GM19023 (cell line): ENCODE data around the gene ASCC3.

Experiments
- ATAC-seq: cut with Tn5 transposase; IDR thresholded peaks from one replicate; pipeline ENCODE4 v1.9.1; 2021; ENCODE audit warnings: mild to moderate bottlenecking, moderate library complexity; ENCODE audit not compliant: unreplicated experiment

ASCC3 gene

DNA sequence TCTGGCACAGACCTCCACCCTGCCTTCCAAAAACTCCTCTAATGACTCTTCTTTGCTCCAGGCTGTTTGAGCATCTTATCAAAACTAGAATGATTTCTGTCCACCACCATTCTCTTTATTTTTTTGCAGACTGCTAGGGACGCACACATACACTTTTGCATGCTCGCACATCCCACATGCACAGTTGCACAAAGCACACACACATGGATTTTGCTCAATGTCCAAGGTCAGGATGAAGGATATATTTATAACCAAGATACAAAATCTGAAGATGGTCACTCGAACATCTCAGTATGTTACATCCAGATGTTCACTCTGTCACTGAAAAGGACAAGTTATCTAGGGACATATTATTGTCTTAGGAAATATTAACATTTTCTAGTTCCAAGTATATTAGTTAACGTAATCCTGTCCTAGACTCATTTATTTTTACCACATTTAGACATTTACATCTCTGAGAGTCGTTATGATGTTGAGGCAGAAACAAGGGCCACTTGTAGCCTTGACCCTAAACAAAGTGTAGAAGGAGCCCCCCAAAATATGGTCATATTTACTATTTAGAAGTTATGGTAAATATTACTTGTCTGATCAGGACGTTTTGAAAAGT lies 413.0 kb downstream of the ASCC3 start:
- ATAC-seq, result no peak

DNA sequence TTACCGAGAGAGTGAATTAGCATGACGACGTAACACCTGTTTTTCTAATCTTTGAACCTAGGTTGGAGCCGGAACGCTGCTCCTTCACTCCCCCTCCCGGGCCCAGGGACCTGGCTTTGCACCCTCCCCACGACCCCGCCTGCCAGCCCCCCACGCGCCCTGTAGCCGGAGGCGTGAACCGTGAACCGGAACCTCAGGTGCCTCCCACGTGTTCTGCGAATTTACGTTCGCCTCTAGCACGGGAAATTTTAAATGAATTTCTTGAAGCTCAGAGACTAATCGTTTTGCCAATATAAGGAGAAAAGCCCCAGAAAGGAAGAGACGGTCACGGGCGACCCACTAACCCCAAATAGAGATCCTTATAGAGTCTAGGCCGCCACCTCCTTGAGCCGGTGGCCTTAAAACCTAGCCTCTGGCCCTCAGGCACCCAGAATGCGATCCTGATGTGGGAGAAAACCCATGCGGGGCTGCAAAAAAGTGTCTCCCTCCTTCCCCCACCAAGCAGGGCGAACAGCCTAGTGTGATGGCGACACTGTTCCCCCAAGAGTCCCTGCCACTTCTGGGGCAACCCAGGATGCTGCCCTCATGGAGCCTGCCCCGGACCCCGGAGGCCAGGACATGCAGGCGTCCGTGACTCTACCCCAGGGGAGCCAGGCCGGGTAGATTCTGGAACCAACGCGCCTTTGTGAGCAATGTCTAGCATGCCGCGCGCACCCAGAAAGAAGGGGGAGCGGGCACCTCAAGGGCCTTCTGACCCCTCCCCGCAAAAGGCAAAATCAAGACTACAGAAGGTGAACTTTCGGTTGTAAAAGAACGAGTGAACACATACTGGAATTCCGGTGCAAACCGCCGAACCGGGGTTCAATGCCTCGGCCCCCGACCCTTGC lies 413.8 kb downstream of the ASCC3 start:
- ATAC-seq, result no peak

DNA sequence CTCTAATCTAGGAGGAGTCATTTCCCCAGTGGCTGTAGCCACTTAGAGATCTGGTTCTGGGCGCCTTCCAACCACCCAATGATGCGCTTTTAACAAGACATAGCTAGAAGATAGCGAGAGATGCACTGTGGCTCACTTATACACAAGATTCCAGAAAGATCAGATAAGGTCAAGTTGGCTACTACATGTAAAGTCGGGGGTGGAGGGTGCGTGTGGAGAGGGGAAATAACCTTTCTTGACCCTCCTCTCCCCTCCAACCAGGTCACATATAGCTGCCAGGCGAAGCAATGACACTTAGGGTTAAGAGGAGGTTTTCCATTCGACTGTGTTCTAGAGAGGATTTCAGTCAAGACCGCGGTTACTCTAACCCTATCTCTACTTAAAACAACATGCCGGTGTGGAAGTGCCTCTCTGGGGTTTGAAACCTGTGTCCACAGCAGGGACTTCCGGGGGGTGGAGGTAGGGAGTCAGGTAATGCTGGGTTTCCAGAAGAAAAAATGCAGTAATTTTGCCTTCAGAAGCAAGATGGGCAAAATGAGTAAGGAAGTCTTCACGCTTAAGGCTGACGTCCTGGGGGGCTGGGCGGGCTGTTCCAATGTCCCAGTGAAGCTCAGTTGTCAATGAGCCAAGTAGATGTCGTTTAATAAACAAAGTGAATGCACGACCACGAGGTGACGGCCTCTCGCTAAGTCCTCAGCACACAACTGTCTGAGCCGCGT lies 414.6 kb downstream of the ASCC3 start:
- no peak for ATAC-seq

DNA sequence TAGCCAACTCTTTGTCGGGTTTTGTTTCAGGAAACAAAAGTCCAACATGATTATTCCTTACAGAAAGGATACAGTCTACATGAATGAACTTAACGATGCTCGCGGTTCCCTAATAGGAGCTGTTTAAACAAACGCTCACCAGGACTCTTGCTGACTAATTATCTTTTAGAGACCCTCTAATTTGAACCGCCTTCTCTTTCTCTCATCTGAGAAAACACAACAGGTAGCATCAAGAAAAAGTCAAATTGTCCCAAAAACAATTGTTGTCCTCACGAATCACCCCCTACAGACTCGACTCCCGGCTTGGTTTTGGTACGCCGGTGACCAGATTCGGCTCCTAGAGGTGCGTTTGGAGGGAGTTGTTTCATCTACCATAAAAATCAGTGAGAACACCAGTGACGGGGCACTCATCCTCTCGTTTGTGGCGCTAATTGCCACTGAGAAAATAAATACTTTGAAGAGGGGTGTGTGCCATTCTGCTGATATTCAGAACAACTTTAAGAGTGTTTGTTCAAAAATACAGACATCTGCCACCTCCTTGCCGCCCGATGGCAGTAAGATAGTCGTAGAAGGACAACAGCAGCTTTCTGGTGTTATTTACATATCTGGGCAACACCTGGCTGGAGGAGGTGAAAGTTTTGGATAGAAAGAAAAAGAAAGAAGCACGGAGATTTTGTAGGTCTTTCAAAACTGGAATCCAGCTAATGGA lies 415.3 kb downstream of the ASCC3 start:
- no peak for ATAC-seq

DNA sequence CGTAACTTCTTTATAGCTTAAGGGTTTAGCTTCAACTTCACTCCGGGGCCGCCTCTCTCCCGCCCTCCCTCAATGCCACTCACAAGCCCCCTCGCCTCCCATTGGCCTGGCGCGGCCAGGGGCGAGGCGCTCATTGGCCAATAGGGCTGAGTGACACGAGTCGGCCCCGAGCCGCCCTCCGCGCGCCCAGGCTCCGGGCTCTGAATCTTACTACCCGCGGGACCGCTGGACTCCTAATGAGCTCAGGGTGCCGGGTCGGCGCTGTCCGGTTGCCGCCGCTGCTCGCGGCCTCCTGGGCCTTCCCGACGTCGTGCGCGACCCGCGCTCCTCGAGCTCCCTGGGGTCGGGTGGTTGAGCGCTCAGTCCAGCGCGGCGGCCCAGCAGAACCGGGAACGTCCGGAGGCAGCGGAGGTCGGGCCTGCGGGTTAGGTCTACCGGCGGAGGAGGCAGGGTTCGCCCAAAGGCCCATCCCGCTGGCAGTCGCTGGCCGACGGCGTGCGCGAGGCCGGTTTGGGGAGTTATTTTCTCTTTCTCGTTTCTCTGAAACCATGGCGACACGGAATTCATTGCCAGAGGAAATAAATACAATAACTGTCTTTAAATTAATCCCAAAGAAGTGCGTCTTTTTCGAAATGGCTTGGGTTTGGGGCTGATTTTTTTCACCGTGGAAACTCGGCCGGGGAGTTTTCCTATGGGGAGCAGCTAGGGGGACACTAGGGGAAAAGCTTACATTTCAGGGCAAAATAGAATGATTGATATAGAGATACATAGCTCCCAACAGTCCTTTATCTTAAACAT lies 416.0 kb downstream of the ASCC3 start, which contains the start of gene SIM1:
SIM1 (minus strand) TSS at position 19 of the 798 bp plus-strand sequence. CDS start 1,453 bp downstream, outside the sequence.
- ATAC-seq, result peak; percentile 78

DNA sequence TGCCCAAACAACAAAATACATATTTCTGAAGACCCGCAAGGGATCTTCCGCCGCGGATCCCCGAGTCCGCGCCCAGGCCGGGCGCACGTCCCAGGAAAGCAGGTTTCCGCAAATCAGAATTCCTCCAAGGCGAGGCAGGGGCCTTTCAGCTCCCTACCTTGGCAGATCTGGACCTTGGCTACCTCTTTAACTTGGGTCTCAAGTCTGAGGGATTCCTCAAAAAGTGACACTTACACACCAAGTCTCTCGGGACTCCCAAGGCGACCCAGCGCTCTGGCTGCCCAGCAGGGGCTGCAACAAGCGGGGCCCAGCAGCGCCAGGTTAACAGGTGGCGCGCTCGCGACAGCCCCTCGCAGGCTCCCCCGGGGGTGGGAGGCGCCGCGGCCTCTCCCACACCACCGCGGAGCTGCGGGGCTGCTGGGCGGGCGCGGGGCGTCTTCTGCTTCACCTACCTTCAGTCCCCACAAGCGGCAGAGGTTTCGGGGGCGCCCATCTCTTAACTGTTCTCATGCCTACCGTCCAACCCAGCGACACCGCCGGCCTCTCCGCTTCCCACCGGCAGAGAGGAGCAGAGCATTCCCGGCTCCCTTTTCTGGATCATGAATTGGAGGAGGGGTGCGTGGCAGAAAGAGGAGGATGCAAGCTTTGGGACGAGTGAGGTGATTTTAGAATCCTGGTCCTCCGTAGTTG lies 416.8 kb downstream of the ASCC3 start:
- ATAC-seq, result no peak

DNA sequence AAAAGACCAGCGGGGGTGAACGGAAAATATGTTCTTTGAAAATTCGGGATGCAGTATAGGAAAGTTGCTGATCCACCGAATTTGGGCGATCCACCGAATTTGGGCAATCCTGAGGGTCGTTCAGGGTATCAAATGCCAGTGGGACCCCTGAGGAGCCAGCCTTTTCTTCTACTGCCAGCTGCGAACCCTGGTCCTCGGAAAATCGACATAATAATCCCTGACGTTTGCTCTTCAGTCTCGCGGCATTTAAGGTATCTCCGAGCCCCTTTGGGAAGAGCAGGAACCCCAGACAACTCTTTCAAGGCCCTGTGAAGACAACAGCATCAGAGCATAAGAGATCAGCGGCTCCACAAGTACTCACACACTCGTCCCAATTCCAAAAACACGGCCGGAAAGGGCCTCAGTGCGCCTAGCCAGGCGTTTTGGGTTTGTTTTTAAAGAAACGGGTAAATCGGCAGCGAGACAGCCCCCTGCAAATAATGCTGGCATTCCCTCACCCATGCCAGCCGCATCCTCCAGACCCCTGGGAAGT lies 417.4 kb downstream of the ASCC3 start:
- ATAC-seq, result no peak

DNA sequence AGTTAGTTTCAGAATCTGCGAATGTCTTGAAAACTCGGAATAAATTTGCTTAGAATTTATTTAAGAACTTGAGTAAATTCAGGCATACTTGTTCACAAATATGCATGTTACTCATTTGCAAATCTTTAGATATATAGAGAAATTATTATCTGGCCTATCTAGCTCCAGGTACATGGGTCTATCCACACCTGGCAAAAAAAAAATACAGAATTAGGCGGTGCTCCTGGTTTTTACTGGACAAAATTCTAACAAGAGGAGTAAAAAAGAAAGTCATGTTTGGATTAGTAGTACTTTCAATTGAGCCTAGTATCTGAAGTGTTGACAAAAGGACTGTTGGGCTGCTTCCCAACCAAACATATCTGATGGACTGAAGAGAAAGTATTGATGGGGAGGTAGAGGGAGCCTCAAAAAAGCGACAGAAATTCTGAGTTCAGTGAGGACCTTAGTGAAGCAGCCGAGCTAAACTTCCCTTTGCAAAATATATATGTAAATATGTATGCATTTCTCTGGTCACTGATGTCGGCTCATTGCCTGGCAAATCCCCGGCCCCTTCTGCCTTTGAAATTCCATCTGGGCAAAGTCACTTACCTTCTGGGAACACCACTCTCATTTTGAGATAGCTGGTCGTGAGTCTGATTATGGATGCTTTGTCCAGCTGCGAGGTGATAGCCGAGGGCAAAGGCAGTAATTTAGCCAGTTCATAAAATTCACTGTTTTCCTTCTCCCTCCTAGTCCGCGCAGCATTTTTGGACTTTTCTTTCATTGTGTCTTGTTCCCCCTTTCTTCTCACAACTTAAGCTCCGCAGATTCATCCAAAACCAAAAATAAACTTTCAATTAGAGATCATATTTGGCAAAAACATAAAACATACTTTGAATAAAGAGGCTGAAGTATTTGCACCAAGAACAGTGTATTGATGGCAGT lies 418.2 kb downstream of the ASCC3 start:
- no peak for ATAC-seq

DNA sequence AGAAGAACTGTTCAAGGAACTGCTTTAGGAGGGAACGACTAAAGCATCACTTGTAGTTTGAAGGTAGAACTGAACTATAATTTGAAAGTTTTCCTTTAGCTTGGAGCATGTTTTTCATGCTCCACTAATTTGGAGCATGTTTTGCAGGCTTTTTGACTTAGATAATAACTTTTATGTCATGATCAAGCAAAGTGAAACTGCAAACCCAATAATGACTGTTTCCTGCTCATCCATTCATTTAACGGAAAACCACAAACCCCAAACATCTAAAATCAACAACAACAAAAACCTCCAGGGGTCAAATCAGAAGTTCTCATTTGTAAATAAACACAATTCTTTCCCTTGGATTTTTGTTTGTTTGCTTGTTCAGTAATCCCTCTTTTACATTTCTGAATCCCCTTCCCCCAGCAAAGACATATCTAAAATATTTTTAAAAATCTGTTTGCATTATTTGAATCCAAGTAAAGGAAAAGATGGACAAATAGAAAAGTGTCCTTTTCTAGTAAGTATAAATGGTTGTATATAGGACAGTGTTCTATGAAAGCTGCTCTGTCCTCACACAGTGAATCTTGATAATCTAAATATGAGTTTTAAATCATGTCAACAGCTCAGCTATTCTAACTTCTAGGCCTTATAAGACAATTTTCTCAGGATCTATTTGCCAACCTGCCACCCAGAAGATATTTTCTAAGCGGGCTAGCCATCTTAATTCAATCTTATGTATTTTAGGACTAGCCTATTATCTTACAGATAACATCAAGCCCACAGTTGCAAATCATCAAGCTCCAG lies 419.0 kb downstream of the ASCC3 start:
- no peak for ATAC-seq

DNA sequence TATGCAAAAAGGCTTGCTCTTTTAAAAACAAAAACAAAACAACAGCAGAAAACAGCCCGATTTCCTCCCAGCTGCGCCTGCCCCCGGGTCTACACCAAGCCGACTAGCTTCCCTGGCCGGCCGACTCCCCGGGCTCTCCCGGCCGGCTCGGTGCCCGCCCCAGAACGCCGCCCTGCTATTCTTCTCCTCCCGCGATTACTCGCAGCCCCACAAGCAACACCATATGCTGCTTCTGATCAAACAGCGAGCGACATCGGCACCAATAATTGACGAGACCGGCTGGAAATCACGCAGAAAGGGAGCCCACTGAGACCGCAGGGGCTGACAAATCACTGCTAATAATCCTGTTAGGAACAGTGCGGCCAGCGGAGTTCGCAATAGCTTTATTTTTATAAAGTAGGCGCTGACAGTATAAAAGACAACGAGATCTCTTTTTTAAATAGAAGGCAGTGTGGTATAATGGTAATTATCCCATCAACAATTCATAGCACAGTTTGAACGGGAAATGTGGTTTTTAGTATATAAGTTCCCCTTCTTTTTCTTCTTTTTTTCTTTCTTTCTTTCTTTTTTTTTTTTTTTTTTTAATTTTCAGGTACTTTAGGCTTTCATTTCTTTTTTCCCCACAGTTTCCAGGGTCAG lies 419.7 kb downstream of the ASCC3 start:
- ATAC-seq, result no peak

DNA sequence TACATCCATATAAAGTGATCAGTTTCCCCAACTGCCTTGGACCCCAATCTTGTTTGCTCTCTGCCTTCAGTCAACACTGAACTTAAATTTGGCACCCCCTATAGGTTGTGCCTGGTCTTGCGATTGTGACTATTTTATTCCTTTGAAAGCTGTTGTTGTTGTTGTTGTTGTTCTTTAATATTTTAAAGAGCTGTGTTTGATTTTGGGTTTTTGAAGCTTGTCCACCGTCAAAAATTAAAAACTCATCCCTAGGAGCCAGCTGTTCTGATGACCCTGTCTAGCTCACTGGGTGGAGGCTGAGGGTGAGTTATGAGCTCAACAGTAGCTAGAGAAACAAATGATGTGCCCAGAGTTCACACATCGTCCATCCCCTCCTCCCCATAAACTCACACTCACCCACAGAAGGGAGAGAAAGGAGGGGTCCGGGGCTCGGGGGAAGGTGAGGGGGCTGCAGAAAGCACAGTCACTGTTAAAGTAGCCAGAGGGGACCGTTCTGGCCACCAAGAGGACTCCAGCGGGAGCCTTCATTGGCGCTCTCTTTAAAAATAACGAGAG lies 420.4 kb downstream of the ASCC3 start:
- no peak for ATAC-seq

DNA sequence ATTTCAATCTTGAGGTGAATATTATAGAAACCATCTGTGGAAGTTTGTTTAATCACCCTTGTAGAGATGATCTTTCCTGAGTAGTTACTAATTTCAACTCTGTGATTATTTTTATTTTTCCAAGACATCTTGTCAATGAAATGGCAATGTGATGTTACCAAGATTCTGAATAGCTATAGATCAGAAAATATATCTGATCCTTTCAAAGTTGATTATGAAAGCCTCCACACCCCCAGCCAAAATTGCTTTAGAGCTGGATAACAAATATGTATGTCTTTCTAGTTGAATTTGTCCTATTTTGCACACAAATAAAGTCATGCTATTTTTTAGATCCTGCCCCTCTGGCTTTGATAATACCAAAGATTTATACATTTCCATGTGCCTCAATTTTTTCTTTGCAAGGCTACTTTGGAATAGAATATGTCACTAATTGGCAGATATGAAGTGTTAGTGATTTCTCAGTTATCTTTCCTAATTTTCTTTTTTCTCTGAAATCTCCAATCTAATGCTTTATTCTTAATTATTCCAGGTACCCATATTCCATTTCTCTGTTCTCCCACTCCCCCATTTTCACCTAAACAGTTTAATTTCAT lies 421.4 kb downstream of the ASCC3 start:
- ATAC-seq, result no peak

DNA sequence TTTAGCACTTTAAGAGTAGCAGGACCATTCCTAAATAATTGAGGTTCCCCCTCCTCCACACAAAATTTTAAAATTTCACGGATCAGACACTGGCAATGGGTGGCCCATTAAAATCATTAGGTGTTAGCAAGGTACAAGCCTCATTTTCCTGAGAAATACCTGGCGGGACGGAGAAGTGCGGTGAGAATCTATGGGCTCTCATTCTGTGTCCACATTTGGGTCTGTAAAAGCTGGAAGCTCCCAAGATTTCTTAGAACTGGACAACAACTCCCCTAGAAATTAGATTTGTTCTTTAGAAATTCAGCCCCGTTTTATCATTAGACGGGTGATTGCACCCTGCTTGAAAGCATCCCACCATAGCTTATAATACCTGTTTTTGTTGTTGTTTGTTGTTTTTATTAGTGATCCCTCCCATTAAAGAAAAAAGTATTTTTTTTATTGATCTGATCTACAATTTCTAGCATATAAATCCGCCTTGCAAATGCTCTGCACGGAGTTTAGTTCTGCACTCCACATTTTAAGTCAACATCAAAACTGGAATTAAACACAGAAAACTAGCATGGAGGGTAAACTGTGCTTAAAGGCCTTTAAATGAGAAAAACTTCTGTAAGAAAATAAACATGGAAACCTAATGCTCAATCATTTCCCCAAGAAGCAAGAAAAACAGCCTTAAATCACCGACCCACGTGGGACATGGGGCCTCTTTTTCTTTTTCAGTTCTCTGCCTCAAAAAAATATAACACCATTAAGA lies 422.1 kb downstream of the ASCC3 start:
- ATAC-seq, result no peak
